Cortex of kidney (tissue), 1 donor: Measurements from ENCODE around the gene SOX12.

Experiments used
- DNase-seq: peaks from one replicate; lab custom pipeline; 2025; lab: John Stamatoyannopoulos, UW

Gene SOX12

GRCh38 chr20:301886-302848 is 23.2 kb upstream of the SOX12 start:
- DNase-seq = no peak

- no peak for DNase-seq
Measured at GRCh38 chr20:305745-306144, 19.6 kb upstream of the SOX12 start.

- no peak for DNase-seq
Measured at GRCh38 chr20:308427-309038, 16.8 kb upstream of the SOX12 start.

- no peak for DNase-seq
Measured at GRCh38 chr20:309306-309840, 16.0 kb upstream of the SOX12 start.

- no peak for DNase-seq
Measured at GRCh38 chr20:309841-310644, 15.3 kb upstream of the SOX12 start.

GRCh38 chr20:310645-311044 is 14.7 kb upstream of the SOX12 start:
- DNase-seq = no peak

- DNase-seq = no peak
Measured at GRCh38 chr20:311609-312008, 13.7 kb upstream of the SOX12 start.

GRCh38 chr20:312067-312466 is 13.3 kb upstream of the SOX12 start:
- no peak for DNase-seq

- no peak for DNase-seq
Measured at GRCh38 chr20:312866-313265, 12.5 kb upstream of the SOX12 start.

GRCh38 chr20:313402-313801 is 11.9 kb upstream of the SOX12 start:
- DNase-seq = no peak

- no peak for DNase-seq
Measured at GRCh38 chr20:313948-314347, 11.4 kb upstream of the SOX12 start.

- DNase-seq = no peak
Measured at GRCh38 chr20:316316-317068, 8.9 kb upstream of the SOX12 start.

- DNase-seq = peak; percentile 96
Measured at GRCh38 chr20:324177-325044, 941 bp upstream of the SOX12 start.

- no peak for DNase-seq
Measured at GRCh38 chr20:325889-326644, 715 bp downstream of the SOX12 start.

- no peak for DNase-seq
Measured at GRCh38 chr20:326645-327185, 1.4 kb downstream of the SOX12 start.

GRCh38 chr20:327186-328026 is 2.1 kb downstream of the SOX12 start:
- DNase-seq = peak; percentile 18

- no peak for DNase-seq
Measured at GRCh38 chr20:328027-328974, 2.9 kb downstream of the SOX12 start.
